ENCODE results near the gene KANK2.

Gene KANK2

DNA sequence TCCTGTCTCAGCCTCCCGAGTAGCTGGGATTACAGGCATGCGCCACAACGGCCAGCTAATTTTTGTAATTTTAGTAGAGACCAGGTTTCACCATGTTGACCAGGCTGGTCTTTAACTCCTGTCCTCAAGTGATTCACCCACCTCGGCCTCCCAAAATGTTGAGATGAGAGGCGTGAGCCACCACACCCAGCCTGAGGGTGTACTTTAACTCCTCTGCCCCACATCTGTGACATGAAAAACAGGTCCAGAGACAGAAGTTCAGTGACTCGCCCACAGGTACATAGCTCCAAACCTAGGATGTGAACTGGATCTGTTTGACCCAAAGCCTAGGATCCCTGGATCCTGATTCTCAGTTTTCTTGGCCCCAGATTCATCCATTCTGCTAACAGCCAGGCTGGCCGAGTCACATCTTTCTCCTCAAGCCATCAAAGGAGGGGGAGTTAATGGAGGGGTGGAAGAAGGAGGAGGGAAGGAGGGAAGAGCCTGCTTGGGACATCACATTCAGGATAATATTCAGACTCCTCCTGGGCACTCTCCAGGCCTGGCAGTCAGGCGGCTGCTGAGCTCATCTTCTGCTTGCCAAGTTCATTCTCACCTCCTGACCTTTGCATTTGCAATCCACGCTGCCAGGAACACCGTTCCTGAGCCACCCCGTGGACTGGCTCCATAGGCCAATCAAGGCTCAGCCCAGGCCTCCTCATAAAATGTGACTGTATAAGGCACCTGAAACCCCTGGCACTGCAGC lies 44.9 kb downstream of the KANK2 start:
- Histone ChIP-seq H2AFZ (ENCODE audit: low read length) (no peak overlapping the region), H4K20me1 (ENCODE audit: insufficient read depth, low read length) (no peaks in the 10 kb centered on the region), H3K4me2 (ENCODE audit: low read length) (no peak overlapping the region), H3K9me3 (ENCODE audit: low read length) (no peaks in the 10 kb centered on the region), H3K4me1 (ENCODE audit: insufficient read depth, low read length, severe bottlenecking) (peaks cover 18% of the 10 kb centered on the region), H3K27me3 (ENCODE audit: insufficient read depth, low read length) (no peaks in the 10 kb centered on the region), H3K9ac (ENCODE audit: low read length) (no peak overlapping the region), H3K27ac (ENCODE audit: low read depth, low read length, poor library complexity, severe bottlenecking) (no peak overlapping the region), H3K9me2 (ENCODE audit: low read depth, low read length) (no peaks in the 10 kb centered on the region), H3F3A (ENCODE audit: insufficient read depth, low read length) (no peaks in the 10 kb centered on the region), H3K4me3 (ENCODE audit: low read depth, low read length, poor library complexity, severe bottlenecking) (no peak overlapping the region), H3K36me3 (ENCODE audit: insufficient read depth, low read length) (peaks cover 39% of the 10 kb centered on the region), H3K79me2 (ENCODE audit: insufficient read depth, low read length) (peaks cover 29% of the 10 kb centered on the region)
- TF ChIP-seq, protein P1, sequence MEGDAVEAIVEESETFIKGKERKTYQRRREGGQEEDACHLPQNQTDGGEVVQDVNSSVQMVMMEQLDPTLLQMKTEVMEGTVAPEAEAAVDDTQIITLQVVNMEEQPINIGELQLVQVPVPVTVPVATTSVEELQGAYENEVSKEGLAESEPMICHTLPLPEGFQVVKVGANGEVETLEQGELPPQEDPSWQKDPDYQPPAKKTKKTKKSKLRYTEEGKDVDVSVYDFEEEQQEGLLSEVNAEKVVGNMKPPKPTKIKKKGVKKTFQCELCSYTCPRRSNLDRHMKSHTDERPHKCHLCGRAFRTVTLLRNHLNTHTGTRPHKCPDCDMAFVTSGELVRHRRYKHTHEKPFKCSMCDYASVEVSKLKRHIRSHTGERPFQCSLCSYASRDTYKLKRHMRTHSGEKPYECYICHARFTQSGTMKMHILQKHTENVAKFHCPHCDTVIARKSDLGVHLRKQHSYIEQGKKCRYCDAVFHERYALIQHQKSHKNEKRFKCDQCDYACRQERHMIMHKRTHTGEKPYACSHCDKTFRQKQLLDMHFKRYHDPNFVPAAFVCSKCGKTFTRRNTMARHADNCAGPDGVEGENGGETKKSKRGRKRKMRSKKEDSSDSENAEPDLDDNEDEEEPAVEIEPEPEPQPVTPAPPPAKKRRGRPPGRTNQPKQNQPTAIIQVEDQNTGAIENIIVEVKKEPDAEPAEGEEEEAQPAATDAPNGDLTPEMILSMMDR (IDR thresholded peaks at IDR 0.05; ENCODE audit: low read length) = no peak
- no peak for TF ChIP-seq EZH2 (IDR thresholded peaks at IDR 0.05; ENCODE audit: borderline replicate concordance, low read length)

DNA sequence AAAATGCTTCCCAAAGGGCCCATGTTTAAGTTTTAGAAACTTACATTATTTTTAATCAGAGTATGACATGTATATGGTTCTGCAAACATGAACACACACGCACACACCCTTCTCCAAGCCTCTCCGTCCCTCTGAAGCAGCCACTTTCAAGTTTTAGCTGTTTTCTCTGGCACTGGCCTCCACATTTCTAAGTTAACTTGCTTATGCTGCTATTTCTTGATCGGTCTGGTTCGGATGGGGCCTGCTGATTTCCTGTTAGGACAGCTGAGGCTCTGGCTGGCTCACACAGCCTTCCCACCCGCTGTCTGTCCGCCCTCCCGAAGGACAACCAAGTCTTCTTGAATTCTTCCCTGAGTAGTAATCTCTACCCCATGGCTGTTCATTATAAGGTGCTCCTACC lies 46.2 kb downstream of the KANK2 start:
- no peaks in the 10 kb centered on the region for H3F3A ChIP-seq (ENCODE audit: insufficient read depth, low read length)
- TF ChIP-seq, protein P1 (IDR thresholded peaks at IDR 0.05; ENCODE audit: low read length) = no peak
- TF ChIP-seq EZH2 (IDR thresholded peaks at IDR 0.05; ENCODE audit: borderline replicate concordance, low read length) = no peak
- H3K36me3 ChIP-seq (ENCODE audit: insufficient read depth, low read length) = peaks cover 47% of the 10 kb centered on the region
- H3K27me3 ChIP-seq (ENCODE audit: insufficient read depth, low read length) = no peaks in the 10 kb centered on the region
- no peak overlapping the region for H3K27ac ChIP-seq (ENCODE audit: low read depth, low read length, poor library complexity, severe bottlenecking)
- no peak overlapping the region for H2AFZ ChIP-seq (ENCODE audit: low read length)
- H3K79me2 ChIP-seq (ENCODE audit: insufficient read depth, low read length) = peaks cover 29% of the 10 kb centered on the region
- no peak overlapping the region for H3K4me3 ChIP-seq (ENCODE audit: low read depth, low read length, poor library complexity, severe bottlenecking)
- H3K4me1 ChIP-seq (ENCODE audit: insufficient read depth, low read length, severe bottlenecking) = peaks cover 15% of the 10 kb centered on the region
- no peaks in the 10 kb centered on the region for H4K20me1 ChIP-seq (ENCODE audit: insufficient read depth, low read length)
- H3K4me2 ChIP-seq (ENCODE audit: low read length) = no peak overlapping the region
- no peaks in the 10 kb centered on the region for H3K9me2 ChIP-seq (ENCODE audit: low read depth, low read length)
- no peaks in the 10 kb centered on the region for H3K9me3 ChIP-seq (ENCODE audit: low read length)
- no peak overlapping the region for H3K9ac ChIP-seq (ENCODE audit: low read length)

DNA sequence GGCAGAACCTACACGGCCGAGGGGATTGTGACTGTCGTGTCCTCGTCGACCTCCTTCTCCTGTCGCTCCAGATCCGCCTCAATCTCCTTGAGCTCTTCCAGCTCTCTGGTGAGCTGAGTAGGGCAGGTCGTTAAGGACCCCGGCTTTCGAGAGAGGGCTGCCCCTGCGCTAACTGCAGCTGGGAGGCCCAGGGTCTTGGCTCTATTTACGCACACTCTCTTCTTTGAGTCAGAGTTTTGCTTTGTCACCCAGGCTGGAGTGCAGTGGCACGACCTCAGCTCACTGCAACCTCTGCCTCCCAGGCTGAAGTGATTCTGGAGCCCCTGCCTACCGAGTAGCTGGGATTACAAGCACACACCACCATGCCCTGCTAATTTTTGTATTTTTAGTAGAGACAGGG lies 49.3 kb downstream of the KANK2 start:
- Histone ChIP-seq H2AFZ (ENCODE audit: low read length) (no peak overlapping the region), H3K27ac (ENCODE audit: low read depth, low read length, poor library complexity, severe bottlenecking) (no peak overlapping the region), H3K4me3 (ENCODE audit: low read depth, low read length, poor library complexity, severe bottlenecking) (no peak overlapping the region), H3K79me2 (ENCODE audit: insufficient read depth, low read length) (peaks cover 11% of the 10 kb centered on the region; the same call in 1 of the 2 replicates), H4K20me1 (ENCODE audit: insufficient read depth, low read length) (no peaks in the 10 kb centered on the region), H3K4me1 (ENCODE audit: insufficient read depth, low read length, severe bottlenecking) (peaks cover 10% of the 10 kb centered on the region), H3K9me2 (ENCODE audit: low read depth, low read length) (no peaks in the 10 kb centered on the region), H3K27me3 (ENCODE audit: insufficient read depth, low read length) (no peaks in the 10 kb centered on the region), H3K9ac (ENCODE audit: low read length) (no peak overlapping the region), H3K36me3 (ENCODE audit: insufficient read depth, low read length) (peaks cover 64% of the 10 kb centered on the region), H3K9me3 (ENCODE audit: low read length) (no peaks in the 10 kb centered on the region), H3F3A (ENCODE audit: insufficient read depth, low read length) (no peaks in the 10 kb centered on the region), H3K4me2 (ENCODE audit: low read length) (no peak overlapping the region)
- TF ChIP-seq, protein P1 (IDR thresholded peaks at IDR 0.05; ENCODE audit: low read length) = no peak
- no peak for TF ChIP-seq EZH2 (IDR thresholded peaks at IDR 0.05; ENCODE audit: borderline replicate concordance, low read length)

Measured in OCI-LY1 (cell line).